GM12872 (cell line): ENCODE results near the gene RNF220.

Experiments used
- TF ChIP-seq, protein P1 (sequence below): IDR thresholded peaks from 3 replicates; pipeline ENCODE4 v1.5.1; 2011; ENCODE audit warnings: low read depth, mild to moderate bottlenecking, low read length, moderate library complexity; ENCODE audit not compliant: insufficient read depth

RNF220 gene

GRCh38 chr1:44408632-44409602, 3.9 kb downstream of the RNF220 start:
- TF ChIP-seq, protein P1, sequence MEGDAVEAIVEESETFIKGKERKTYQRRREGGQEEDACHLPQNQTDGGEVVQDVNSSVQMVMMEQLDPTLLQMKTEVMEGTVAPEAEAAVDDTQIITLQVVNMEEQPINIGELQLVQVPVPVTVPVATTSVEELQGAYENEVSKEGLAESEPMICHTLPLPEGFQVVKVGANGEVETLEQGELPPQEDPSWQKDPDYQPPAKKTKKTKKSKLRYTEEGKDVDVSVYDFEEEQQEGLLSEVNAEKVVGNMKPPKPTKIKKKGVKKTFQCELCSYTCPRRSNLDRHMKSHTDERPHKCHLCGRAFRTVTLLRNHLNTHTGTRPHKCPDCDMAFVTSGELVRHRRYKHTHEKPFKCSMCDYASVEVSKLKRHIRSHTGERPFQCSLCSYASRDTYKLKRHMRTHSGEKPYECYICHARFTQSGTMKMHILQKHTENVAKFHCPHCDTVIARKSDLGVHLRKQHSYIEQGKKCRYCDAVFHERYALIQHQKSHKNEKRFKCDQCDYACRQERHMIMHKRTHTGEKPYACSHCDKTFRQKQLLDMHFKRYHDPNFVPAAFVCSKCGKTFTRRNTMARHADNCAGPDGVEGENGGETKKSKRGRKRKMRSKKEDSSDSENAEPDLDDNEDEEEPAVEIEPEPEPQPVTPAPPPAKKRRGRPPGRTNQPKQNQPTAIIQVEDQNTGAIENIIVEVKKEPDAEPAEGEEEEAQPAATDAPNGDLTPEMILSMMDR: no peak

- TF ChIP-seq, protein P1: no peak
Observed at GRCh38 chr1:44409757-44410156, 4.7 kb downstream of the RNF220 start.

DNA sequence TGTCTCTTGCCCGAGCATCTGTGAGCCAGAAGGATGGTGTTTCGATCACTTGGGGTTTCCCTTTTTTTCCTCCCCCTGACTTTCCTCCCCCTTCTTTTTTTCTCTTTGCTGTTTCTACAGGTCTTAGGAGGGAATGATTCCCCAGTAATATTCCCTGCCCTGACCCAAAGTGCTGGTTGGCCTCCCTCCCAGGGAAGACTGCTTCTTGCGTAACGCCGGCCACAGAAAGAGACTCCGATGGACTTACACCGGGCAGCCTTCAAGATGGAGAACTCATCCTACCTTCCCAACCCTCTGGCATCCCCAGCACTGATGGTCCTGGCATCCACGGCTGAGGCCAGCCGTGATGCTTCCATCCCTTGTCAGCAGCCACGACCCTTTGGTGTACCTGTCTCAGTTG, 6.8 kb downstream of the RNF220 start:
- TF ChIP-seq, protein P1: no peak

DNA sequence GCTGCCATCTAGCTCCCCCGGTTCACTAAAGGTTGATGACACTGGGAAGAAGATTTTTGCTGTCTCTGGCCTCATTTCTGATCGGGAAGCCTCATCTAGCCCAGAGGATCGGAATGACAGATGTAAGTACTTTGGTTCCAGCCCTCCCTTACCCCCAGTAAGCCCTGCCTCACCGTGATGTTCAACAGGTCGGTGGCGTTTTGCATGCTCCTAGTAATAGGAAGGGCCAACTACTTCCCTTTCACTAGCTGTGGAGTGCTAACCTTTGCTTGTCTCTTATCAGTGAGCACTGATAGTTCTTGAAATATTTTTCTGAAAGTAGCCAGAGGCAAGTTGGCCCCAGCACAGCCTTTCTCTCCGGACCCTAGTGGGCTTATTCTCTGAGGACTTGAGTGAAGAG, 7.5 kb downstream of the RNF220 start:
- TF ChIP-seq, protein P1: no peak

DNA sequence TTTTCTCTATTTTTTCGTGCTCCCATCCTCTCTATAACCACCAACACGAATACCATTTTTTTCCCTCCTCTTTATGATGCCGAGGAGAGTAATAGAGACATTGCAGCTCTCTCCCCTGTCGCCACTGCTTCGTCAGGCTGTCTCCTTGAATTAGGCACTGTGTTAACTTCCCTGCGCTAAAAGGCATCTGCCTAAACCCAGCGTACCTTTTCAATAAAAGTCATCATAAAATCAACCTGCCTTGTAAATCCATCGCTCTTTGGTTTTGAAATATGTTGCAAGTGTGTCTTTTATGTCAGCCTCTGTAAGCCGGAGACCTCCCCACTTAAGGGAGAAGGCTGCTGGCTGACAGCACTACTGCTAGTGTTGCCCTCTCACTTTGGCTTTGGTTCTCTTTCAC, 8.7 kb downstream of the RNF220 start:
- TF ChIP-seq, protein P1: no peak

- TF ChIP-seq, protein P1: no peak
Observed at GRCh38 chr1:44415013-44415412, 10.0 kb downstream of the RNF220 start.

GRCh38 chr1:44416408-44416807, 11.4 kb downstream of the RNF220 start:
- TF ChIP-seq, protein P1: no peak
